Inflammatory macrophage treated with lipopolysaccharide for 1 hour (primary cell): Measurements from ENCODE around the gene SULT1C4.
A peak's percentile ranks its signal among the peaks of the same experiment; 100 is the strongest.
"Not testable (repeated sequence)": the region's sequence is repeated elsewhere in the genome, so short reads cannot be mapped to it uniquely, and the experiment has no call there.

Source experiments
- DNase-seq, 2 donors: peaks; one replicate each; pipeline ENCODE4 v3.0.0-alpha.2; 2020 to 2022

Gene SULT1C4

GRCh38 chr2:108377815-108378630 lies at the start of gene SULT1C4:
Gene SULT1C4, plus strand, starts transcription at chr2:108377954. Its CDS starts 384 bp downstream, at chr2:108378338.
- DNase-seq: no peak

- no peak for DNase-seq
These were observed 48.0 kb upstream of the SULT1C4 start for GRCh38 chr2:108329771-108330170.

- no peak for DNase-seq
These were observed 46.8 kb upstream of the SULT1C4 start for GRCh38 chr2:108330979-108331378.

- no peak for DNase-seq
These were observed 31.8 kb upstream of the SULT1C4 start for GRCh38 chr2:108345951-108346350.

- no peak for DNase-seq
These were observed 30.9 kb upstream of the SULT1C4 start for GRCh38 chr2:108346827-108347226.

GRCh38 chr2:108347786-108348185 lies 30.0 kb upstream of the SULT1C4 start:
- no peak for DNase-seq

- DNase-seq: no peak
These were observed 28.8 kb upstream of the SULT1C4 start for GRCh38 chr2:108348816-108349570.

GRCh38 chr2:108349571-108349928 lies 28.2 kb upstream of the SULT1C4 start:
- DNase-seq: no peak

GRCh38 chr2:108351889-108352288 lies 25.9 kb upstream of the SULT1C4 start:
- DNase-seq: no peak

- peak; percentile 75 to 81 for DNase-seq
These were observed 23.6 kb upstream of the SULT1C4 start for GRCh38 chr2:108354136-108354535.

- peak; percentile 19 to 20 for DNase-seq
These were observed 21.6 kb upstream of the SULT1C4 start for GRCh38 chr2:108355906-108356734.

- not testable (repeated sequence) for DNase-seq
These were observed 18.4 kb upstream of the SULT1C4 start for GRCh38 chr2:108359336-108359735.

- DNase-seq: no peak
These were observed 16.8 kb upstream of the SULT1C4 start for GRCh38 chr2:108360776-108361468.

GRCh38 chr2:108363024-108363907 lies 14.5 kb upstream of the SULT1C4 start:
- peak; percentile 30 to 31 for DNase-seq

- DNase-seq: no peak
These were observed 13.9 kb upstream of the SULT1C4 start for GRCh38 chr2:108363908-108364225.

- DNase-seq: peak in 1 of 2 donors; percentile 10
These were observed 13.0 kb upstream of the SULT1C4 start for GRCh38 chr2:108364676-108365297.

GRCh38 chr2:108365656-108366055 lies 12.1 kb upstream of the SULT1C4 start:
- DNase-seq: no peak

- DNase-seq: no peak
These were observed 10.7 kb upstream of the SULT1C4 start for GRCh38 chr2:108367014-108367413.

GRCh38 chr2:108367561-108368175 lies 10.1 kb upstream of the SULT1C4 start:
- no peak for DNase-seq

- DNase-seq: no peak
These were observed 8.6 kb upstream of the SULT1C4 start for GRCh38 chr2:108369153-108369552.

GRCh38 chr2:108370080-108370479 lies 7.7 kb upstream of the SULT1C4 start:
- DNase-seq: no peak
